PC-3 (cell line): ENCODE results near the gene IFT122.

ENCODE experiments used
- CTCF ChIP-seq: fragments of 300-600 bp; sonication (generic); conservative IDR thresholded peaks from 2 replicates; pipeline ENCODE4 v1.5.1; 2017; ENCODE audit warnings: antibody characterized with exemption, low read depth, mild to moderate bottlenecking, low read length
- EZH2 ChIP-seq: fragments of 300-600 bp; sonication (generic); IDR thresholded peaks from one replicate; pipeline ENCODE4 v1.6.1; 2017; ENCODE audit warnings: antibody characterized with exemption, mild to moderate bottlenecking, low read length; ENCODE audit not compliant: unreplicated experiment
- EZH2phosphoT487 ChIP-seq: fragments of 300-600 bp; sonication (generic); IDR thresholded peaks from 2 replicates; pipeline ENCODE4 v1.6.1; 2018; ENCODE audit warnings: mild to moderate bottlenecking, antibody characterized with exemption, low read length, borderline replicate concordance

- TF ChIP-seq CTCF, result no peak
- no peak for TF ChIP-seq EZH2
- TF ChIP-seq EZH2phosphoT487, result no peak
Observed at GRCh38 chr3:129453732-129454131, 13.7 kb downstream of the IFT122 start.
